C4-2B (cell line): ENCODE data around the gene ATAD1.

Source experiments
- H3K27ac ChIP-seq: fragments of 450-650 bp; 2 replicates; pipeline ENCODE4 v1.5.1; 2017
- ZFX ChIP-seq: fragments of 450-650 bp; IDR thresholded peaks from 2 replicates; pipeline ENCODE4 v1.6.1; 2017
- TF ChIP-seq, protein P1 (sequence below): fragments of 450-650 bp; conservative IDR thresholded peaks from 2 replicates; pipeline ENCODE4 v1.5.1; 2017; ENCODE audit warnings: mild to moderate bottlenecking

The ATAD1 gene

GRCh38 chr10:87729940-87730339, 88.1 kb downstream of the ATAD1 start:
- TF ChIP-seq ZFX = no peak
- TF ChIP-seq, protein P1, sequence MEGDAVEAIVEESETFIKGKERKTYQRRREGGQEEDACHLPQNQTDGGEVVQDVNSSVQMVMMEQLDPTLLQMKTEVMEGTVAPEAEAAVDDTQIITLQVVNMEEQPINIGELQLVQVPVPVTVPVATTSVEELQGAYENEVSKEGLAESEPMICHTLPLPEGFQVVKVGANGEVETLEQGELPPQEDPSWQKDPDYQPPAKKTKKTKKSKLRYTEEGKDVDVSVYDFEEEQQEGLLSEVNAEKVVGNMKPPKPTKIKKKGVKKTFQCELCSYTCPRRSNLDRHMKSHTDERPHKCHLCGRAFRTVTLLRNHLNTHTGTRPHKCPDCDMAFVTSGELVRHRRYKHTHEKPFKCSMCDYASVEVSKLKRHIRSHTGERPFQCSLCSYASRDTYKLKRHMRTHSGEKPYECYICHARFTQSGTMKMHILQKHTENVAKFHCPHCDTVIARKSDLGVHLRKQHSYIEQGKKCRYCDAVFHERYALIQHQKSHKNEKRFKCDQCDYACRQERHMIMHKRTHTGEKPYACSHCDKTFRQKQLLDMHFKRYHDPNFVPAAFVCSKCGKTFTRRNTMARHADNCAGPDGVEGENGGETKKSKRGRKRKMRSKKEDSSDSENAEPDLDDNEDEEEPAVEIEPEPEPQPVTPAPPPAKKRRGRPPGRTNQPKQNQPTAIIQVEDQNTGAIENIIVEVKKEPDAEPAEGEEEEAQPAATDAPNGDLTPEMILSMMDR = no peak
- no peak overlapping the region for H3K27ac ChIP-seq

DNA sequence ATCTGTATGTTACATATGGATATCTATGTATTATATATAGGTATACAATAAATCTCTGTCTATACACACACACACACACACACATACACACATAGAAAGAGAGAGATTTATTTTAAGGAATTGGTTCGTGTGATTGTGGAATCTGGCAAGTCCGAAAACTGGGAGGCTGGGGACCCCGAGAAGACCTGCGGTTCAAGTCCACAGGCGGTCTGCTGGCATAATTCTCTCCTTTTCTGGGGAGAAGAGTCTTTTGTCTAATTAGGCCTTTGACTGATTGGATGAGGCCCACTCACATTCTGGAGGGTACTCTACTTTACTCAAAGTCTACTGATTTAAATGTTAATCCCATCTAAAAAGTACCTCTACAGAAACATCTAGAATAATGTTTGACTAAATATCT, 93.2 kb downstream of the ATAD1 start:
- TF ChIP-seq, protein P1 = no peak
- TF ChIP-seq ZFX = no peak

DNA sequence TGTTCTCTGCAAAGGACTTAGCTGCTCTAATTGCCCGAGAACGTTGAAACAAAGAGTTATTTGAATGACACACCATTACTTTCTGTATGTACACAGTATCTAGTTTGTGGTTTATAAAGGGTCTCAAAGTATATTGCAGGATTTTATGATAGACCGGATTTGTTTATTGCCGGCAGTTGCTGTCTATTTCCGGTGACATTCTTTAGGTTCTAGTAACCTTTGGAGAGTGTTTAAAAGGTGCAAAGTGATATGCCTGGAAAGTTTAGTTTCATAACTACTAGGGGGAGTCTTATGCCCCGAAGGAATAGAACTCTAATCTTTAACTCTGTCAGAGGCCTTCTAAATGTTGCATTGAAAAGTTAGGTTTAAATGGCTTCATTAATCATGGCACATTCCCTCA, 94.5 kb downstream of the ATAD1 start:
- TF ChIP-seq, protein P1 = no peak
- no peak for TF ChIP-seq ZFX
- H3K27ac ChIP-seq = no peak overlapping the region

More for the DNA sequence above, 93.2 kb downstream of the ATAD1 start:
- no peak overlapping the region for H3K27ac ChIP-seq

DNA sequence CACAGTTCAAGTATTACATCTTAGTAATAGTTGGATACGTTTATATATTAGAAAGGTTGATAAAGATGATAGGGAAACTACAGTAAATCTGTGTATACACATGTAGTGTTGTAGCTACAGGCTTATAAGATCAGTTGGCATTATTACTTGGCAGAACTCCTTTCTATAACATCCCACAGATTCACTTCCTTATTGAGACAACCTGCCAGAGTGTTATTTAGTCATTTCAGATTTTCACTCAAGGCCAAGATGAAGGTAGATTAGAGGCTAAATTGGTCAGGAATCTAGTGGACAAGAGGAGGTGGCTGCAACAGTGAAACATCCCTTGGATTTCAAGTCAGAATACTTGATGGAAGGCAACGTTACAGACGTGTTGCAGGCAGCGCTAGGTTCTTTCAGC, 95.3 kb downstream of the ATAD1 start:
- H3K27ac ChIP-seq = no peak overlapping the region
- no peak for TF ChIP-seq ZFX
- TF ChIP-seq, protein P1 = no peak

DNA sequence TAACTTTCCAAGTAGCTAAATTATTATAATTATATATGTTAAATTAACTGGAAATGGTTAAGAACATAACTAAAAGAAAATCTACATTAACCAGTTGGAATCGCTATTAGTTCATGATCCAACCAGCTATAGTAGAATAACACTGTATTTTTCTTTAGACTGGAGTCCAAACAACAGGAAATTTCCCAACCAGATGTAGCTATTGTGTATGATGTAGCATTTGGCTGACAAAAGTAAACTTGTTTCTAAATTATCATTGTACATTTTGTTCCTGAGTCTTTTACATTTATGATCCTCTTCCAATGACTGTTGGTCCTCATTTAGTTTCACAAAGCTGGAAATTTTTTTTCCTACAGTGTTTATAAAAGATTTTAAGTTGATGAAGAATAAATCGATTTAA, 96.2 kb downstream of the ATAD1 start:
- TF ChIP-seq, protein P1 = no peak
- no peak for TF ChIP-seq ZFX
- no peak overlapping the region for H3K27ac ChIP-seq

DNA sequence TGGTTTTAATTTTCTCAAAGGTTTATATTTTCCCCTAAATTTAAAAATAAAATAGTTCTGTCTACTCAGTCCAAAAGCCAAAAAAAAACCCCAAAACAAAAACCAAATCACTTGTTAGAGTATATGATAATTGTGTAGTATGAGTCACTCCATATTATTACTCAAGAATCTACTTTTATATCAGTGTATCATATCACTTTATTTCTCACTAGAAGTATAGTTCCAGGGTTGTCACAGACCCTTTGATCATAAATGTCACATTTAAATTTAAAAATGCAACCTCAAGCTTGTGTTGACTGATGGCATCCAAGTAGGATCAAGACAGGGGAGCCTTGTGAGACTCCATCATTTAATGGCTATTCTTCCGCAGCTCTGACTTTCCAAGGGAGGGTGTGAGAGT, 97.4 kb downstream of the ATAD1 start:
- H3K27ac ChIP-seq = no peak overlapping the region
- TF ChIP-seq, protein P1 = no peak
- no peak for TF ChIP-seq ZFX

DNA sequence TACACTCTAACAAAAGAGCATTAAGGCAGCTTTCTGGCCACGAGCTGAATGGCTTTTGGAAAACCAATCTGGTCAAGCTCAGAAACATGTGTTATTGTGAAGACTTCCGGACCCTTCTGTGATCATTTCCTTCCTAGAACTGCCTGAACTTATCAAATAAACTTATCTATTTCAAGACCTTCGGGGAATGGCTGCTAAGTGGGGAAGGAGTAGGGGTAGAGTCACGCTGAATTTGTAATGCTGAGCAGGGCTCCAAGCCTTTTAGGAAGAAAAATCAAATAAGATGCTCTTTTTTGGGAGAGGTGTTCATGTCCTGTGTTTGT, 101.7 kb downstream of the ATAD1 start:
- no peak overlapping the region for H3K27ac ChIP-seq
- no peak for TF ChIP-seq ZFX
- TF ChIP-seq, protein P1 = no peak
